ENCODE results near the gene MAPT. TPM values are rescaled to one million over a fixed set of nuclear protein-coding genes. Genes with fewer than 3 reads are reported as not detected.

Gene MAPT
- total RNA-seq, 1 donor from 2014 or later, result 2.4 TPM

DNA sequence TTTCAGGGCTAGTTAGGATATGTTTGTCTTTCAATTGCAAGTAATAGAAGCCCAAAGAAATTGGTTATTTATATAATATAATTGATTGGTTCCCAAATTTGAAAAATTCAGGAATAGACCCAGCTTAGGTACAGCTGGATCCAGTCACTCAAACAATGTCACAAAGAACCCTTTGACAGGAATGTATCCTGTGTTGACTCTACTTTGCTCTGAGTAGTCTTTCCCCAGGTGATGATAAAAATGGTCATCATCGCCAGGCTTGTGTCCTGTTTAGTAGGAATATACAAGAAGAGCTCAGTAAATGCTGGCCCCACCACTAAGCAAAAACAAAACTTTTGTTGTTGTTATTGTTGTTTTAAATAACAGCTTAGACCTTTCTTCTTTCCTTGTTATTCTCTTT lies 35.0 kb downstream of the MAPT start:
- Mint-ChIP-seq H3K4me1 (no peaks in the 10 kb centered on the region), H3K36me3 (no peaks in the 10 kb centered on the region), H3K9me3 (no peaks in the 10 kb centered on the region), H3K4me3 (no peak overlapping the region), H3K27ac (no peak overlapping the region), H3K27me3 (ENCODE audit: insufficient read depth, low read depth) (peaks cover 3% of the 10 kb centered on the region)
- Histone ChIP-seq H3K27ac (no peak overlapping the region), H3K9me3 (ENCODE audit: low read depth) (no peaks in the 10 kb centered on the region), H3F3A (ENCODE audit: low read depth) (no peaks in the 10 kb centered on the region), H2AFZ (replicated peaks) (no peak overlapping the region), H3K4me1 (no peaks in the 10 kb centered on the region), H3K36me3 (no peaks in the 10 kb centered on the region), H3K27me3 (no peaks in the 10 kb centered on the region), H3K79me2 (ENCODE audit: low read depth) (no peaks in the 10 kb centered on the region), H3K4me3 (no peak overlapping the region), H4K20me1 (ENCODE audit: low read depth) (no peaks in the 10 kb centered on the region), H3K9ac (no peak overlapping the region), H3K4me2 (no peak overlapping the region)
- no peak for TF ChIP-seq CTCF (IDR thresholded peaks at IDR 0.05)
- TF ChIP-seq EZH2 (IDR thresholded peaks at IDR 0.05), result no peak
- no peak for TF ChIP-seq EZH2phosphoT487 (IDR thresholded peaks at IDR 0.05)
- DNase-seq (ENCODE audit: low spot score), result no peak

DNA sequence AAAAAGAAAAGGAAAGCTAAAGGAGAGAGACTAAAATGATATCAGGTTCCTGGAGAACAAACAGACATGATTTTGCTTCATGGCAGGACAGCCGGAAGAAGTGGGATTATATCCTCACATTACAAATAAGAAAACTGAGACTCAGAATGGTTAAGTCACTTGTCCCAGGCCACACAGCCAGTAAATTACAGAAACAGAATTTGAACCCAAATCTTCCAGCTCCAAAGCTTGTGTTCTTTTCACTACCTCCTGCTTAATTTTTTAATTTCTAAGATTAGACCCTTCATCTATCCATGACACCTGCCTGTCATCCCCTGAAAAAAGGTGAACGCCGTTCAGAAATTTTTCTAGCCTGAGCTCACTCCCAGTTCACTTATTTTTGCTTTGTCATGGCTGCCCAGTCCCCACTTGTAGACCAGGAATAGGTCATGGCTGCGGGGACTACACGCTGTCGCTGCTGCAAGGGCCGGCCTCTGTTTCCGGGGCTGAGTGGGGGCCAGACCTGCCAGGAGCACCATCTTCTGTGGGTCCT lies 36.1 kb downstream of the MAPT start:
- no peak overlapping the region for H3K27ac Mint-ChIP-seq
- H3K4me1 Mint-ChIP-seq, result no peaks in the 10 kb centered on the region
- peaks cover 3% of the 10 kb centered on the region for H3K27me3 Mint-ChIP-seq (ENCODE audit: insufficient read depth, low read depth)
- no peak overlapping the region for H3K4me3 ChIP-seq
- no peaks in the 10 kb centered on the region for H3K4me1 ChIP-seq
- H3K4me3 Mint-ChIP-seq, result no peak overlapping the region
- H2AFZ ChIP-seq (replicated peaks), result no peak overlapping the region
- H3K79me2 ChIP-seq (ENCODE audit: low read depth), result no peaks in the 10 kb centered on the region
- no peak overlapping the region for H3K9ac ChIP-seq
- H3K36me3 Mint-ChIP-seq, result no peaks in the 10 kb centered on the region
- TF ChIP-seq EZH2phosphoT487 (IDR thresholded peaks at IDR 0.05) (no peak), EZH2 (IDR thresholded peaks at IDR 0.05) (no peak), CTCF (IDR thresholded peaks at IDR 0.05) (no peak)
- no peaks in the 10 kb centered on the region for H3K9me3 Mint-ChIP-seq
- H3K27ac ChIP-seq, result no peak overlapping the region
- DNase-seq (ENCODE audit: low spot score), result no peak
- no peaks in the 10 kb centered on the region for H3K9me3 ChIP-seq (ENCODE audit: low read depth)
- H3F3A ChIP-seq (ENCODE audit: low read depth), result no peaks in the 10 kb centered on the region
- no peak overlapping the region for H3K4me2 ChIP-seq
- H3K36me3 ChIP-seq, result no peaks in the 10 kb centered on the region
- no peaks in the 10 kb centered on the region for H4K20me1 ChIP-seq (ENCODE audit: low read depth)
- no peaks in the 10 kb centered on the region for H3K27me3 ChIP-seq

DNA sequence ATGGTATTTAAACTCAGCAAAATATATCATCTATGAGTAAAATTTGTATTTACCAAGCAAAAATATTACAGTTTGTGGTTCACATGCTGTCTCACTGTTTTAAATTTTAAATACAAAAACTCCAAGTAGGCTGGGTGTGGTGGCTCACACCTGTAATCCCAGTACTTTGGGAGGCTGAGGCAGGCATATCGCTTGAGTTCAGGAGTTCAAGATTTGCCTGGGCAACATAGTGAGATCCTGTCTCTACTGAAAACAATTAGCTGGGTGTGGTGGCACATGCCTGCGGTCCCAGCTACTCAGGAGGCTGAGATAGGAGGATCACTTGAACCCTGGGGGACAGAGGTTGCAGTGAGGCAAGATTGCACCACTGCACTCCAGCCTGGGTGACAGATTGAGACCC lies 37.3 kb downstream of the MAPT start:
- Histone ChIP-seq H3K9ac (no peak overlapping the region), H3K27me3 (no peaks in the 10 kb centered on the region), H3K36me3 (no peaks in the 10 kb centered on the region), H3F3A (ENCODE audit: low read depth) (no peaks in the 10 kb centered on the region), H2AFZ (replicated peaks) (no peak overlapping the region), H3K79me2 (ENCODE audit: low read depth) (no peaks in the 10 kb centered on the region), H3K9me3 (ENCODE audit: low read depth) (no peaks in the 10 kb centered on the region), H3K27ac (no peak overlapping the region), H3K4me3 (no peak overlapping the region), H4K20me1 (ENCODE audit: low read depth) (no peaks in the 10 kb centered on the region), H3K4me2 (no peak overlapping the region), H3K4me1 (no peaks in the 10 kb centered on the region)
- Mint-ChIP-seq H3K4me3 (no peak overlapping the region), H3K27me3 (ENCODE audit: insufficient read depth, low read depth) (peaks cover 8% of the 10 kb centered on the region), H3K27ac (no peak overlapping the region), H3K4me1 (no peaks in the 10 kb centered on the region), H3K36me3 (no peaks in the 10 kb centered on the region), H3K9me3 (no peaks in the 10 kb centered on the region)
- TF ChIP-seq CTCF (IDR thresholded peaks at IDR 0.05) (no peak), EZH2phosphoT487 (IDR thresholded peaks at IDR 0.05) (no peak), EZH2 (IDR thresholded peaks at IDR 0.05) (no peak)
- DNase-seq (ENCODE audit: low spot score), result no peak
